MM.1S (cell line): ENCODE measurements around the gene ACO2.

Experiments used
- EZH2 ChIP-seq: fragments of 300-600 bp; sonication (generic); optimal IDR thresholded peaks from 2 replicates; pipeline ENCODE3; 2017; ENCODE audit warnings: low read depth, mild to moderate bottlenecking, antibody characterized with exemption, low read length, mixed read lengths
- EZH2phosphoT487 ChIP-seq: fragments of 300-600 bp; sonication (generic); IDR thresholded peaks from 2 replicates; pipeline ENCODE4 v1.6.1; 2018; ENCODE audit warnings: antibody characterized with exemption, low read length
- TF ChIP-seq, protein P1 (sequence below): fragments of 300-600 bp; sonication (generic); IDR thresholded peaks from 2 replicates; pipeline ENCODE4 v1.5.1; 2016; ENCODE audit warnings: antibody characterized with exemption, low read length, mixed read lengths

- no peak for TF ChIP-seq EZH2phosphoT487
- TF ChIP-seq, protein P1, sequence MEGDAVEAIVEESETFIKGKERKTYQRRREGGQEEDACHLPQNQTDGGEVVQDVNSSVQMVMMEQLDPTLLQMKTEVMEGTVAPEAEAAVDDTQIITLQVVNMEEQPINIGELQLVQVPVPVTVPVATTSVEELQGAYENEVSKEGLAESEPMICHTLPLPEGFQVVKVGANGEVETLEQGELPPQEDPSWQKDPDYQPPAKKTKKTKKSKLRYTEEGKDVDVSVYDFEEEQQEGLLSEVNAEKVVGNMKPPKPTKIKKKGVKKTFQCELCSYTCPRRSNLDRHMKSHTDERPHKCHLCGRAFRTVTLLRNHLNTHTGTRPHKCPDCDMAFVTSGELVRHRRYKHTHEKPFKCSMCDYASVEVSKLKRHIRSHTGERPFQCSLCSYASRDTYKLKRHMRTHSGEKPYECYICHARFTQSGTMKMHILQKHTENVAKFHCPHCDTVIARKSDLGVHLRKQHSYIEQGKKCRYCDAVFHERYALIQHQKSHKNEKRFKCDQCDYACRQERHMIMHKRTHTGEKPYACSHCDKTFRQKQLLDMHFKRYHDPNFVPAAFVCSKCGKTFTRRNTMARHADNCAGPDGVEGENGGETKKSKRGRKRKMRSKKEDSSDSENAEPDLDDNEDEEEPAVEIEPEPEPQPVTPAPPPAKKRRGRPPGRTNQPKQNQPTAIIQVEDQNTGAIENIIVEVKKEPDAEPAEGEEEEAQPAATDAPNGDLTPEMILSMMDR = no peak
- no peak for TF ChIP-seq EZH2
Measured at GRCh38 chr22:41538583-41538982, 69.7 kb downstream of the ACO2 start.
